CD4-positive, alpha-beta T cell treated with Interleukin-6 at 100 ng/mL for 8 hours (primary cell): ENCODE results near the gene MPND.

Experiments used
- DNase-seq: peaks from one replicate; pipeline ENCODE4 v3.0.0-alpha.2; 2020; ENCODE audit warnings: mixed read lengths, low spot score

MPND gene

GRCh38 chr19:4403005-4403761 lies 59.8 kb downstream of the MPND start:
- DNase-seq: no peak

- no peak for DNase-seq
Observed at GRCh38 chr19:4405977-4406376, 62.6 kb downstream of the MPND start.

- DNase-seq: no peak
Observed at GRCh38 chr19:4406626-4407025, 63.3 kb downstream of the MPND start.

GRCh38 chr19:4409123-4409933 lies 66.0 kb downstream of the MPND start:
- no peak for DNase-seq
